Measurements from ENCODE around the gene MYO15A.

Gene MYO15A

GRCh38 chr17:18183334-18184142 lies 75.0 kb downstream of the MYO15A start, which contains the start of gene ALKBH5:
TSS of gene ALKBH5 (plus strand) at chr17:18183828. CDS start at chr17:18184244, 416 bp downstream.
- DNase-seq (ENCODE audit: low read depth in 3 of 3): peak; percentile 96

GRCh38 chr17:18184143-18185031 lies 75.8 kb downstream of the MYO15A start:
- DNase-seq (ENCODE audit: low read depth in 3 of 3): peak; percentile 47 to 63 (median 58)

GRCh38 chr17:18185391-18185790 lies 76.8 kb downstream of the MYO15A start:
- no peak for DNase-seq (ENCODE audit: low read depth in 3 of 3)

- DNase-seq (ENCODE audit: low read depth in 3 of 3): no peak
Observed at GRCh38 chr17:18185832-18186626, 77.5 kb downstream of the MYO15A start.

- DNase-seq (ENCODE audit: low read depth in 3 of 3): no peak
Observed at GRCh38 chr17:18186627-18186982, 78.0 kb downstream of the MYO15A start.

- no peak for DNase-seq (ENCODE audit: low read depth in 3 of 3)
Observed at GRCh38 chr17:18187226-18187625, 78.7 kb downstream of the MYO15A start.

GRCh38 chr17:18187821-18188761 lies 79.5 kb downstream of the MYO15A start:
- peak in 1 of 3 donors; percentile 11 for DNase-seq (ENCODE audit: low read depth in 3 of 3)

- DNase-seq (ENCODE audit: low read depth in 3 of 3): no peak
Observed at GRCh38 chr17:18190628-18191235, 82.2 kb downstream of the MYO15A start.

GRCh38 chr17:18191236-18191667 lies 82.7 kb downstream of the MYO15A start:
- no peak for DNase-seq (ENCODE audit: low read depth in 3 of 3)

GRCh38 chr17:18191967-18192366 lies 83.4 kb downstream of the MYO15A start:
- no peak for DNase-seq (ENCODE audit: low read depth in 3 of 3)

GRCh38 chr17:18194394-18194793 lies 85.8 kb downstream of the MYO15A start:
- DNase-seq (ENCODE audit: low read depth in 3 of 3): no peak

- no peak for DNase-seq (ENCODE audit: low read depth in 3 of 3)
Observed at GRCh38 chr17:18194804-18195203, 86.2 kb downstream of the MYO15A start.

- DNase-seq (ENCODE audit: low read depth in 3 of 3): no peak
Observed at GRCh38 chr17:18195246-18195645, 86.7 kb downstream of the MYO15A start.

- DNase-seq (ENCODE audit: low read depth in 3 of 3): no peak
Observed at GRCh38 chr17:18197535-18198194, 89.1 kb downstream of the MYO15A start.

GRCh38 chr17:18198530-18198929 lies 90.0 kb downstream of the MYO15A start:
- no peak for DNase-seq (ENCODE audit: low read depth in 3 of 3)

- no peak for DNase-seq (ENCODE audit: low read depth in 3 of 3)
Observed at GRCh38 chr17:18201108-18201507, 92.6 kb downstream of the MYO15A start.

GRCh38 chr17:18203308-18203707 lies 94.8 kb downstream of the MYO15A start:
- no peak for DNase-seq (ENCODE audit: low read depth in 3 of 3)

- no peak for DNase-seq (ENCODE audit: low read depth in 3 of 3)
Observed at GRCh38 chr17:18205861-18206260, 97.3 kb downstream of the MYO15A start.

GRCh38 chr17:18206962-18207361 lies 98.4 kb downstream of the MYO15A start:
- DNase-seq (ENCODE audit: low read depth in 3 of 3): no peak

GRCh38 chr17:18208092-18208491 lies 99.5 kb downstream of the MYO15A start:
- DNase-seq (ENCODE audit: low read depth in 3 of 3): no peak
